GM18951 (cell line): ENCODE data around the gene RIPOR3.
"Not testable (repeated sequence)": the region's sequence is repeated elsewhere in the genome, so short reads cannot be mapped to it uniquely, and the experiment has no call there.

Experiments used
- POLR2A ChIP-seq: IDR thresholded peaks from 4 replicates; pipeline ENCODE4 v1.6.1; 2011; ENCODE audit warnings: mild to moderate bottlenecking; ENCODE audit not compliant: insufficient read length, insufficient read depth; ENCODE audit errors: extremely low read depth
- in situ Hi-C: fragments of 300-500 bp; cut with MboI; formaldehyde crosslinking; loops from one replicate; pipeline ENCODE4 v1.12.0; 2022; ENCODE audit warnings: low sequenced_read_pairs, mixed read lengths, inconsistent platforms; ENCODE audit not compliant: unreplicated experiment

RIPOR3 gene

GRCh38 chr20:50701041-50701963 is 10.0 kb upstream of the RIPOR3 start:
- TF ChIP-seq POLR2A, result no peak
- in situ Hi-C loops, result no loop called here

- in situ Hi-C loops, result no loop called here
- no peak for TF ChIP-seq POLR2A
Observed at GRCh38 chr20:50699688-50700087, 8.3 kb upstream of the RIPOR3 start.

- in situ Hi-C loops, result not testable (repeated sequence)
Observed at GRCh38 chr20:50698255-50698654, 6.9 kb upstream of the RIPOR3 start.

- in situ Hi-C loops, result no loop called here
- no peak for TF ChIP-seq POLR2A
Observed at GRCh38 chr20:50695135-50695872, 4.0 kb upstream of the RIPOR3 start.

- no peak for TF ChIP-seq POLR2A
- in situ Hi-C loops, result no loop called here
Observed at GRCh38 chr20:50694379-50695134, 3.2 kb upstream of the RIPOR3 start.

- in situ Hi-C loops, result no loop called here
- no peak for TF ChIP-seq POLR2A
Observed at GRCh38 chr20:50693001-50693400, 1.7 kb upstream of the RIPOR3 start.

- in situ Hi-C loops, result no loop called here
- no peak for TF ChIP-seq POLR2A
Observed at GRCh38 chr20:50692552-50692933, 1.2 kb upstream of the RIPOR3 start.

- TF ChIP-seq POLR2A, result no peak
- in situ Hi-C loops, result no loop called here
Observed at GRCh38 chr20:50691573-50692551, 520 bp upstream of the RIPOR3 start.

GRCh38 chr20:50689864-50690649 is 1.3 kb downstream of the RIPOR3 start:
- in situ Hi-C loops, result no loop called here
- no peak for TF ChIP-seq POLR2A

- in situ Hi-C loops, result no loop called here
- TF ChIP-seq POLR2A, result no peak
Observed at GRCh38 chr20:50688256-50688975, 2.9 kb downstream of the RIPOR3 start.

- in situ Hi-C loops, result no loop called here
- no peak for TF ChIP-seq POLR2A
Observed at GRCh38 chr20:50686821-50687220, 4.5 kb downstream of the RIPOR3 start.

- no peak for TF ChIP-seq POLR2A
- in situ Hi-C loops, result no loop called here
Observed at GRCh38 chr20:50683570-50683969, 7.8 kb downstream of the RIPOR3 start.
